H9 (cell line): ENCODE measurements around the gene NEBL. TPM values are rescaled to one million over a fixed set of nuclear protein-coding genes. Genes with fewer than 3 reads are reported as not detected.

Experiments used
- DNase-seq: peaks from one replicate; pipeline ENCODE4 v3.0.0-alpha.2; 2017
- H2AFZ ChIP-seq: one replicate; pipeline ENCODE4 v1.6.1; 2013; ENCODE audit warnings: mild to moderate bottlenecking, low read length, control low read depth, moderate library complexity
- H2AK5ac ChIP-seq: 2 replicates; pipeline ENCODE4 v1.6.1; 2013; ENCODE audit warnings: low read length, control low read depth, mixed read lengths; ENCODE audit not compliant: insufficient read length
- H2BK120ac ChIP-seq: one replicate; pipeline ENCODE4 v1.6.1; 2013; ENCODE audit warnings: low read depth, mild to moderate bottlenecking, low read length, control low read depth, inconsistent platforms; ENCODE audit not compliant: poor library complexity, severe bottlenecking
- H2BK12ac ChIP-seq: 2 replicates; pipeline ENCODE4 v1.6.1; 2013; ENCODE audit warnings: low read length, control low read depth, mixed read lengths, low read depth; ENCODE audit not compliant: insufficient read length
- H2BK15ac ChIP-seq: 2 replicates; pipeline ENCODE4 v1.6.1; 2013; ENCODE audit warnings: low read depth, low read length, control low read depth
- H2BK20ac ChIP-seq: one replicate; pipeline ENCODE4 v1.6.1; 2013; ENCODE audit warnings: low read depth, mild to moderate bottlenecking, low read length, control low read depth, inconsistent platforms; ENCODE audit not compliant: poor library complexity, severe bottlenecking
- H2BK5ac ChIP-seq: 2 replicates; pipeline ENCODE4 v1.6.1; 2013; ENCODE audit warnings: low read length, control low read depth, mixed read lengths; ENCODE audit not compliant: insufficient read length
- H3K14ac ChIP-seq: 2 replicates; pipeline ENCODE4 v1.6.1; 2013; ENCODE audit warnings: low read length, control low read depth; ENCODE audit not compliant: insufficient read depth
- H3K18ac ChIP-seq: 2 replicates; pipeline ENCODE4 v1.6.1; 2013; ENCODE audit warnings: low read depth, mild to moderate bottlenecking, mixed read lengths, low read length, control low read depth; ENCODE audit not compliant: insufficient read length
- H3K23ac ChIP-seq: 2 replicates; pipeline ENCODE4 v1.6.1; 2013; ENCODE audit warnings: low read length, control low read depth, mixed read lengths, low read depth; ENCODE audit not compliant: insufficient read length
- H3K23me2 ChIP-seq: 2 replicates; pipeline ENCODE4 v1.6.1; 2013; ENCODE audit warnings: low read depth, mild to moderate bottlenecking, mixed read lengths, low read length, control low read depth; ENCODE audit not compliant: insufficient read length, poor library complexity, severe bottlenecking
- H3K27ac ChIP-seq: 2 replicates; pipeline ENCODE4 v1.5.1; 2013; ENCODE audit warnings: low read length, control low read depth, mixed read lengths, low read depth; ENCODE audit not compliant: insufficient read length
- H3K27me3 ChIP-seq: 2 replicates; pipeline ENCODE4 v1.6.1; 2013; ENCODE audit warnings: low read length, control low read depth, inconsistent platforms; ENCODE audit not compliant: insufficient read depth
- H3K4ac ChIP-seq: 2 replicates; pipeline ENCODE4 v1.6.1; 2013; ENCODE audit warnings: low read depth, mild to moderate bottlenecking, control low read depth, inconsistent platforms, low read length, moderate library complexity
- H3K4me1 ChIP-seq: 2 replicates; pipeline ENCODE4 v1.6.1; 2013; ENCODE audit warnings: low read length, control low read depth, inconsistent platforms; ENCODE audit not compliant: insufficient read depth
- H3K4me2 ChIP-seq: 2 replicates; pipeline ENCODE4 v1.6.1; 2013; ENCODE audit warnings: low read length, control low read depth, mixed read lengths; ENCODE audit not compliant: insufficient read length, insufficient read depth
- H3K56ac ChIP-seq: 2 replicates; pipeline ENCODE4 v1.6.1; 2013; ENCODE audit warnings: low read depth, mild to moderate bottlenecking, mixed read lengths, low read length, control low read depth; ENCODE audit not compliant: insufficient read length
- H3K79me1 ChIP-seq: 2 replicates; pipeline ENCODE4 v1.6.1; 2013; ENCODE audit warnings: low read depth, mild to moderate bottlenecking, moderate library complexity, low read length, control low read depth, inconsistent platforms; ENCODE audit not compliant: insufficient read depth, poor library complexity, severe bottlenecking
- H3K79me2 ChIP-seq: 2 replicates; pipeline ENCODE4 v1.6.1; 2013; ENCODE audit warnings: low read length, control low read depth, inconsistent platforms; ENCODE audit not compliant: insufficient read depth
- H3K9ac ChIP-seq: 2 replicates; pipeline ENCODE4 v1.6.1; 2013; ENCODE audit warnings: low read length, control low read depth, mixed read lengths; ENCODE audit not compliant: insufficient read length; ENCODE audit errors: extremely low read depth
- H3K9me3 ChIP-seq: one replicate; pipeline ENCODE4 v1.6.1; 2013; ENCODE audit warnings: low read depth, low read length, inconsistent platforms; ENCODE audit not compliant: control insufficient read depth
- H3T11ph ChIP-seq: one replicate; pipeline ENCODE4 v1.6.1; 2013; ENCODE audit warnings: mild to moderate bottlenecking, low read length, control low read depth, inconsistent platforms
- H4K20me1 ChIP-seq: one replicate; pipeline ENCODE4 v1.6.1; 2013; ENCODE audit not compliant: control insufficient read depth, insufficient read length, insufficient read depth
- H4K5ac ChIP-seq: 2 replicates; pipeline ENCODE4 v1.6.1; 2013; ENCODE audit warnings: low read depth, mild to moderate bottlenecking, mixed read lengths, low read length, control low read depth; ENCODE audit not compliant: insufficient read length
- H4K8ac ChIP-seq: replicated peaks from 2 replicates; pipeline ENCODE4 v1.6.1; 2013; ENCODE audit warnings: low read length, control low read depth, mixed read lengths, low read depth; ENCODE audit not compliant: insufficient read length
- H4K91ac ChIP-seq: 2 replicates; pipeline ENCODE4 v1.6.1; 2013; ENCODE audit warnings: low read depth, mild to moderate bottlenecking, moderate library complexity, mixed read lengths, low read length, control low read depth; ENCODE audit not compliant: insufficient read length
- H3K27ac Mint-ChIP-seq, 3 experiments: 2 replicates in 2 of 3; 3 replicates in 1 of 3; pipeline ENCODE4 v1.8.0; 2020 to 2021; ENCODE audit warnings: mixed read lengths in 3 of 3, mild to moderate bottlenecking in 1 of 3, moderate library complexity in 1 of 3
- H3K27me3 Mint-ChIP-seq: 2 replicates; pipeline ENCODE4 v1.8.0; 2021; ENCODE audit warnings: low read depth, mild to moderate bottlenecking, moderate library complexity, mixed read lengths
- H3K36me3 Mint-ChIP-seq, 3 experiments: 2 replicates in 2 of 3; 3 replicates in 1 of 3; pipeline ENCODE4 v1.8.0; 2020 to 2021; ENCODE audit warnings: low read depth in 3 of 3, mixed read lengths in 3 of 3; ENCODE audit not compliant: insufficient read depth in 1 of 3
- H3K4me1 Mint-ChIP-seq, 2 experiments: 2 replicates each; pipeline ENCODE4 v1.8.0; 2020; ENCODE audit warnings: mixed read lengths in 2 of 2
- H3K4me3 Mint-ChIP-seq, 2 experiments: 2 replicates in 1 of 2; 3 replicates in 1 of 2; pipeline ENCODE4 v1.8.0; 2020 to 2021; ENCODE audit warnings: mild to moderate bottlenecking in 2 of 2, mixed read lengths in 2 of 2, moderate library complexity in 1 of 2
- H3K9me3 Mint-ChIP-seq, 2 experiments: 2 replicates in 1 of 2; 3 replicates in 1 of 2; pipeline ENCODE4 v1.8.0; 2020; ENCODE audit warnings: mild to moderate bottlenecking in 2 of 2, mixed read lengths in 2 of 2, moderate library complexity in 1 of 2
- WGBS: extraction: QIAGEN DNeasy Blood & Tissue Kit; methylation state at CpG from one replicate; pipeline ENCODE4 v1.1.7; 2013; ENCODE audit warnings: missing lambda C conversion rate, low lambda C conversion rate, mixed read lengths; ENCODE audit not compliant: insufficient read length; ENCODE audit errors: extremely low coverage; 5-methylcytosine and 5-hydroxymethylcytosine counted together
- total RNA-seq: library from RNA; stranded (reverse); gene quantifications from 2 replicates; pipeline ENCODE4 v1.2.1, GENCODE V29; 2021
- TF ChIP-seq, protein P1 (sequence below): fragments of 200-600 bp; sonication (generic); conservative IDR thresholded peaks from 3 replicates; pipeline ENCODE4 v1.8.0; 2021; ENCODE audit warnings: antibody characterized with exemption, mild to moderate bottlenecking

The NEBL gene
- total RNA-seq, 1 experiment from 2014 or later = 20.9 TPM

- Histone ChIP-seq H3K4ac (no peak overlapping the region), H3K23me2 (no peaks in the 10 kb centered on the region), H2AK5ac (no peak overlapping the region), H3T11ph (no peak overlapping the region), H3K79me1 (no peaks in the 10 kb centered on the region), H4K5ac (no peak overlapping the region), H2BK5ac (no peak overlapping the region), H3K9ac (no peak overlapping the region), H3K27ac (no peak overlapping the region), H3K18ac (no peak overlapping the region), H3K23ac (no peak overlapping the region), H4K8ac (no peak overlapping the region), H2BK15ac (no peak overlapping the region), H2BK120ac (no peak overlapping the region), H3K4me1 (no peaks in the 10 kb centered on the region), H3K79me2 (no peaks in the 10 kb centered on the region), H3K4me2 (no peak overlapping the region), H2BK12ac (no peak overlapping the region), H3K27me3 (no peaks in the 10 kb centered on the region), H3K9me3 (no peaks in the 10 kb centered on the region), H2AFZ (no peak overlapping the region), H2BK20ac (no peak overlapping the region), H4K20me1 (no peaks in the 10 kb centered on the region), H4K91ac (no peak overlapping the region), H3K14ac (no peak overlapping the region), H3K56ac (no peak overlapping the region)
- H3K27ac Mint-ChIP-seq = no peak overlapping the region
- no peaks in the 10 kb centered on the region for H3K4me1 Mint-ChIP-seq
- H3K4me3 Mint-ChIP-seq = no peak overlapping the region
- no peak for DNase-seq
- H3K36me3 Mint-ChIP-seq = no peaks in the 10 kb centered on the region
- TF ChIP-seq, protein P1, sequence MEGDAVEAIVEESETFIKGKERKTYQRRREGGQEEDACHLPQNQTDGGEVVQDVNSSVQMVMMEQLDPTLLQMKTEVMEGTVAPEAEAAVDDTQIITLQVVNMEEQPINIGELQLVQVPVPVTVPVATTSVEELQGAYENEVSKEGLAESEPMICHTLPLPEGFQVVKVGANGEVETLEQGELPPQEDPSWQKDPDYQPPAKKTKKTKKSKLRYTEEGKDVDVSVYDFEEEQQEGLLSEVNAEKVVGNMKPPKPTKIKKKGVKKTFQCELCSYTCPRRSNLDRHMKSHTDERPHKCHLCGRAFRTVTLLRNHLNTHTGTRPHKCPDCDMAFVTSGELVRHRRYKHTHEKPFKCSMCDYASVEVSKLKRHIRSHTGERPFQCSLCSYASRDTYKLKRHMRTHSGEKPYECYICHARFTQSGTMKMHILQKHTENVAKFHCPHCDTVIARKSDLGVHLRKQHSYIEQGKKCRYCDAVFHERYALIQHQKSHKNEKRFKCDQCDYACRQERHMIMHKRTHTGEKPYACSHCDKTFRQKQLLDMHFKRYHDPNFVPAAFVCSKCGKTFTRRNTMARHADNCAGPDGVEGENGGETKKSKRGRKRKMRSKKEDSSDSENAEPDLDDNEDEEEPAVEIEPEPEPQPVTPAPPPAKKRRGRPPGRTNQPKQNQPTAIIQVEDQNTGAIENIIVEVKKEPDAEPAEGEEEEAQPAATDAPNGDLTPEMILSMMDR = no peak
- no peaks in the 10 kb centered on the region for H3K27me3 Mint-ChIP-seq
- no peaks in the 10 kb centered on the region; a peak in 1 of 5 replicates for H3K9me3 Mint-ChIP-seq
- WGBS = no CpG with 5 or more reads among the region's 5 CpGs
These were observed 120.6 kb downstream of the NEBL start for GRCh38 chr10:20776384-20777118.
